HCT116 (cell line): ENCODE results near the gene PRPSAP1. TPM values are rescaled to one million over a fixed set of nuclear protein-coding genes. Genes with fewer than 3 reads are reported as not detected.

ENCODE experiments used
- ATAC-seq: fragments of 200-7000 bp; cut with Tn5 transposase; 2 replicates; pipeline ENCODE4 v1.9.1; 2020; ENCODE audit warnings: mild to moderate bottlenecking, moderate library complexity
- BruUV-seq: library from RNA; stranded (reverse); fragments of 400-500 nt; replicated peaks from 2 replicates; lab custom pipeline; 2021; lab: Mats Ljungman, UMichigan
- CTCF ChIA-PET: fragments of 300-600 bp; sonication (Branson Sonifier 250); formaldehyde crosslinking; loops from one replicate; lab custom pipeline; 2021; ENCODE audit warnings: antibody characterized with exemption; lab: Charles Lee
- POLR2A ChIA-PET: fragments of 300-600, 350-600 bp; sonication (Branson Sonifier 250); formaldehyde crosslinking; loops from one replicate; lab custom pipeline; 2021; ENCODE audit warnings: antibody characterized with exemption; lab: Charles Lee
- RAD21 ChIA-PET, 2 experiments: fragments of 300-600 bp; sonication (Branson Sonifier 250); formaldehyde crosslinking; loops; one replicate each; lab custom pipeline; 2023; ENCODE audit warnings: low total read pairs in 2 of 2; ENCODE audit not compliant: uncharacterized antibody in 2 of 2, unreplicated experiment in 2 of 2, low non-redundant PET in 1 of 2; lab: Charles Lee
- DNase-seq: peaks from one replicate; pipeline ENCODE4 v3.0.0-alpha.2; 2010; ENCODE audit warnings: low read depth, low spot score
- H2AFZ ChIP-seq: fragments of 200-600 bp; shearing (Covaris generic), sonication (generic); 2 replicates; pipeline ENCODE4 v1.6.1; 2017; ENCODE audit warnings: low read depth, mixed run types, mixed read lengths, antibody characterized with exemption, low read length; ENCODE audit not compliant: poor library complexity, severe bottlenecking
- H3K27ac ChIP-seq: 2 replicates; pipeline ENCODE4 v1.5.1; 2012; ENCODE audit warnings: low read depth, low read length
- H3K27me3 ChIP-seq: fragments of 200-600 bp; sonication (generic); 2 replicates; pipeline ENCODE4 v1.6.1; 2016; ENCODE audit warnings: mixed run types, low read length, mixed read lengths; ENCODE audit not compliant: insufficient read depth
- H3K36me3 ChIP-seq, 2 experiments: fragments of 200-500 bp in 1 of 2; fragments of 200-600 bp in 1 of 2; sonication (Bioruptor generic) in 1 of 2; sonication (generic) in 1 of 2; 2 replicates each; pipeline versions ENCODE4 v1.5.1 to v1.6.1; 2014 to 2016; ENCODE audit warnings: low read length in 2 of 2, inconsistent platforms in 1 of 2, mixed read lengths in 1 of 2, mixed run types in 1 of 2; ENCODE audit not compliant: insufficient read depth in 2 of 2, control insufficient read depth in 1 of 2
- H3K4me1 ChIP-seq, 2 experiments: fragments of 200-600 bp in 1 of 2; sonication (generic) in 1 of 2; 2 replicates each; pipeline versions ENCODE4 v1.5.1 to v1.6.1; 2012 to 2017; ENCODE audit warnings: low read length in 2 of 2, inconsistent platforms in 1 of 2, mild to moderate bottlenecking in 1 of 2, mixed read lengths in 1 of 2, mixed run types in 1 of 2, moderate library complexity in 1 of 2; ENCODE audit not compliant: insufficient read depth in 2 of 2, control insufficient read depth in 1 of 2
- H3K4me2 ChIP-seq: fragments of 200-600 bp; sonication (generic); 2 replicates; pipeline ENCODE4 v1.6.1; 2017; ENCODE audit warnings: mixed run types, low read length, mixed read lengths
- H3K4me3 ChIP-seq, 2 experiments: fragments of 200-600 bp in 1 of 2; sonication (generic) in 1 of 2; replicated peaks in 1 of 2; 2 replicates each; pipeline ENCODE4 v1.5.1; 2011 to 2016; ENCODE audit warnings: low read length in 2 of 2, control low read depth in 1 of 2, low read depth in 1 of 2, mild to moderate bottlenecking in 1 of 2, mixed read lengths in 1 of 2, mixed run types in 1 of 2
- H3K79me2 ChIP-seq: fragments of 200-600 bp; sonication (generic); 2 replicates; pipeline ENCODE4 v1.6.1; 2017; ENCODE audit warnings: mild to moderate bottlenecking, mixed run types, low read length, moderate library complexity, mixed read lengths; ENCODE audit not compliant: insufficient read depth
- H3K9ac ChIP-seq: fragments of 200-600 bp; sonication (generic); 2 replicates; pipeline ENCODE4 v1.6.1; 2016; ENCODE audit warnings: low read length, mixed read lengths
- H3K9me2 ChIP-seq: fragments of 200-600 bp; sonication (generic), shearing (Covaris generic); 2 replicates; pipeline ENCODE4 v1.6.1; 2017; ENCODE audit warnings: mixed run types, mild to moderate bottlenecking, moderate library complexity; ENCODE audit not compliant: insufficient read depth
- H3K9me3 ChIP-seq, 2 experiments: fragments of 200-500 bp in 1 of 2; fragments of 200-600 bp in 1 of 2; sonication (Bioruptor generic) in 1 of 2; sonication (generic) in 1 of 2; 2 replicates each; pipeline ENCODE4 v1.6.1; 2014 to 2017; ENCODE audit warnings: low read length in 2 of 2, mixed read lengths in 2 of 2, inconsistent platforms in 1 of 2, low read depth in 1 of 2, mild to moderate bottlenecking in 1 of 2, mixed run types in 1 of 2, moderate library complexity in 1 of 2; ENCODE audit not compliant: control insufficient read depth in 1 of 2, insufficient read depth in 1 of 2
- H4K20me1 ChIP-seq: fragments of 200-600 bp; sonication (generic), shearing (Covaris generic); 2 replicates; pipeline ENCODE4 v1.6.1; 2017; ENCODE audit warnings: mixed run types, mild to moderate bottlenecking, moderate library complexity; ENCODE audit not compliant: insufficient read depth
- CBX3 ChIP-seq: IDR thresholded peaks from 2 replicates; pipeline ENCODE4 v1.6.1; 2012; ENCODE audit warnings: low read depth
- EGR1 ChIP-seq: IDR thresholded peaks from 2 replicates; pipeline ENCODE4 v1.6.1; 2012; ENCODE audit warnings: low read depth
- ELF1 ChIP-seq: IDR thresholded peaks from 2 replicates; pipeline ENCODE4 v1.6.1; 2012; ENCODE audit warnings: low read depth, borderline replicate concordance
- EZH2 ChIP-seq: fragments of 200-600 bp; sonication (generic); IDR thresholded peaks from 2 replicates; pipeline ENCODE4 v1.6.1; 2017; ENCODE audit warnings: antibody characterized with exemption, mixed run types
- EZH2phosphoT487 ChIP-seq: fragments of 200-600 bp; IDR thresholded peaks from 2 replicates; pipeline ENCODE4 v1.6.1; 2018; ENCODE audit warnings: antibody characterized with exemption, borderline replicate concordance
- JUND ChIP-seq: IDR thresholded peaks from 2 replicates; pipeline ENCODE4 v1.6.1; 2012
- POLR2AphosphoS5 ChIP-seq: IDR thresholded peaks from 2 replicates; pipeline ENCODE4 v1.6.1; 2011; ENCODE audit warnings: mild to moderate bottlenecking, low read depth, low read length, moderate library complexity
- RAD21 ChIP-seq: IDR thresholded peaks from 2 replicates; pipeline ENCODE4 v1.6.1; 2012; ENCODE audit warnings: low read depth, mild to moderate bottlenecking
- SIN3A ChIP-seq: IDR thresholded peaks from 2 replicates; pipeline ENCODE4 v1.6.1; 2012; ENCODE audit warnings: low read depth
- SP1 ChIP-seq: IDR thresholded peaks from 2 replicates; pipeline ENCODE4 v1.6.1; 2012; ENCODE audit warnings: low read depth
- SRF ChIP-seq: IDR thresholded peaks from 2 replicates; pipeline ENCODE4 v1.6.1; 2012; ENCODE audit warnings: low read depth
- TCF7L2 ChIP-seq: IDR thresholded peaks from 2 replicates; pipeline ENCODE4 v1.7.0; 2011; ENCODE audit warnings: borderline replicate concordance, inconsistent platforms; ENCODE audit not compliant: insufficient read depth, insufficient read length; ENCODE audit errors: extremely low read depth
- YY1 ChIP-seq: IDR thresholded peaks from 2 replicates; pipeline ENCODE4 v1.6.1; 2011; ENCODE audit warnings: low read length, low read depth, moderate library complexity, mild to moderate bottlenecking; ENCODE audit not compliant: insufficient replicate concordance; ENCODE audit errors: extremely low read depth
- ZFX ChIP-seq: fragments of 450-650 bp; IDR thresholded peaks from 2 replicates; pipeline ENCODE4 v1.6.1; 2017
- ZNF274 ChIP-seq: fragments of 200-500 bp; sonication (Bioruptor generic); IDR thresholded peaks from 2 replicates; pipeline ENCODE4 v1.6.1; 2014; ENCODE audit warnings: mild to moderate bottlenecking, low read depth, low read length, inconsistent platforms
- intact Hi-C: fragments of 100-400 bp; cut with micrococcal nuclease; formaldehyde crosslinking; loops from 2 replicates; pipeline ENCODE4 v1.10.0; 2022
- total RNA-seq: library from RNA; stranded (reverse); gene quantifications from one replicate; pipeline ENCODE4 v1.2.1, GENCODE V29; 2021; ENCODE audit not compliant: unreplicated experiment
- TF ChIP-seq, protein P1 (sequence below): IDR thresholded peaks from 2 replicates; pipeline ENCODE4 v1.6.1; 2011; ENCODE audit warnings: mild to moderate bottlenecking, low read length, moderate library complexity; ENCODE audit not compliant: insufficient replicate concordance; ENCODE audit errors: extremely low read depth
- TF ChIP-seq, protein P2 (sequence below): IDR thresholded peaks from 2 replicates; pipeline ENCODE4 v1.6.1; 2012
- TF ChIP-seq, protein P3 (sequence below): IDR thresholded peaks from 2 replicates; pipeline ENCODE4 v1.6.1; 2012; ENCODE audit warnings: low read depth
- TF ChIP-seq, protein P4 (sequence below), 3 experiments: fragments of 200-600 bp in 1 of 3; sonication (generic) in 1 of 3; IDR thresholded peaks in 2 of 3; conservative IDR thresholded peaks in 1 of 3; 2 replicates each; pipeline ENCODE4 v1.5.1; 2012 to 2017; ENCODE audit warnings: low read depth in 2 of 3, low read length in 2 of 3, antibody characterized with exemption in 1 of 3, borderline replicate concordance in 1 of 3, control low read depth in 1 of 3, mild to moderate bottlenecking in 1 of 3, mixed read lengths in 1 of 3, mixed run types in 1 of 3, moderate library complexity in 1 of 3; ENCODE audit not compliant: insufficient read depth in 1 of 3

PRPSAP1 gene
- total RNA-seq, 1 experiment from 2014 or later = 81.4 TPM

DNA sequence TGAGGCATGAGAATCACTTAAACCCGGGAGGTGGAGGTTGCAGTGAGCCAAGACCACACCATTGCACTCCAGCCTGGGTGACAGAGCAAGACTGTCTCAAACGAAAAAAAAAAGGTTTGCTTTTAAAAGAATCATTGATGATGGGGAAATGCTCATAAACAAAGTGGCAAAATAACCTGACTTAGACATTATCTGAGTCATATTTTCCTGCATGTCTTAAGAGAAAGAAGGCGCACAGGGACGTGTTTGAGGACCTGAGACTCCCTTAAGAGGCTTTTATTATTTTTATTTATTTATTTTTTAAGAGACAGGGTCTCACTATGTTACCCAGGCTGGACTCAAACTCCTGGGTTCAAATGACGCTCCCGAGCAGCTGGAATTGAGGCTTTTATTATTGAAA, 5.7 kb upstream of the PRPSAP1 start:
- intact Hi-C loops = no loop called here
- BruUV-seq = no TSS peak
- H3K79me2 ChIP-seq = no peaks in the 10 kb centered on the region

More for the DNA sequence above, 5.7 kb upstream of the PRPSAP1 start:
- TF ChIP-seq TCF7L2 (no peak), EZH2 (no peak), SP1 (no peak), ELF1 (no peak), JUND (no peak), CBX3 (no peak), SRF (no peak), RAD21 (no peak), SIN3A (no peak), YY1 (no peak), ZFX (no peak), ZNF274 (no peak), POLR2AphosphoS5 (no peak), EGR1 (no peak), EZH2phosphoT487 (no peak)
- TF ChIP-seq, protein P1, sequence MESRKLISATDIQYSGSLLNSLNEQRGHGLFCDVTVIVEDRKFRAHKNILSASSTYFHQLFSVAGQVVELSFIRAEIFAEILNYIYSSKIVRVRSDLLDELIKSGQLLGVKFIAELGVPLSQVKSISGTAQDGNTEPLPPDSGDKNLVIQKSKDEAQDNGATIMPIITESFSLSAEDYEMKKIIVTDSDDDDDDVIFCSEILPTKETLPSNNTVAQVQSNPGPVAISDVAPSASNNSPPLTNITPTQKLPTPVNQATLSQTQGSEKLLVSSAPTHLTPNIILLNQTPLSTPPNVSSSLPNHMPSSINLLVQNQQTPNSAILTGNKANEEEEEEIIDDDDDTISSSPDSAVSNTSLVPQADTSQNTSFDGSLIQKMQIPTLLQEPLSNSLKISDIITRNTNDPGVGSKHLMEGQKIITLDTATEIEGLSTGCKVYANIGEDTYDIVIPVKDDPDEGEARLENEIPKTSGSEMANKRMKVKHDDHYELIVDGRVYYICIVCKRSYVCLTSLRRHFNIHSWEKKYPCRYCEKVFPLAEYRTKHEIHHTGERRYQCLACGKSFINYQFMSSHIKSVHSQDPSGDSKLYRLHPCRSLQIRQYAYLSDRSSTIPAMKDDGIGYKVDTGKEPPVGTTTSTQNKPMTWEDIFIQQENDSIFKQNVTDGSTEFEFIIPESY = no peak
- TF ChIP-seq, protein P2, sequence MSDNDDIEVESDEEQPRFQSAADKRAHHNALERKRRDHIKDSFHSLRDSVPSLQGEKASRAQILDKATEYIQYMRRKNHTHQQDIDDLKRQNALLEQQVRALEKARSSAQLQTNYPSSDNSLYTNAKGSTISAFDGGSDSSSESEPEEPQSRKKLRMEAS = no peak
- TF ChIP-seq, protein P3, sequence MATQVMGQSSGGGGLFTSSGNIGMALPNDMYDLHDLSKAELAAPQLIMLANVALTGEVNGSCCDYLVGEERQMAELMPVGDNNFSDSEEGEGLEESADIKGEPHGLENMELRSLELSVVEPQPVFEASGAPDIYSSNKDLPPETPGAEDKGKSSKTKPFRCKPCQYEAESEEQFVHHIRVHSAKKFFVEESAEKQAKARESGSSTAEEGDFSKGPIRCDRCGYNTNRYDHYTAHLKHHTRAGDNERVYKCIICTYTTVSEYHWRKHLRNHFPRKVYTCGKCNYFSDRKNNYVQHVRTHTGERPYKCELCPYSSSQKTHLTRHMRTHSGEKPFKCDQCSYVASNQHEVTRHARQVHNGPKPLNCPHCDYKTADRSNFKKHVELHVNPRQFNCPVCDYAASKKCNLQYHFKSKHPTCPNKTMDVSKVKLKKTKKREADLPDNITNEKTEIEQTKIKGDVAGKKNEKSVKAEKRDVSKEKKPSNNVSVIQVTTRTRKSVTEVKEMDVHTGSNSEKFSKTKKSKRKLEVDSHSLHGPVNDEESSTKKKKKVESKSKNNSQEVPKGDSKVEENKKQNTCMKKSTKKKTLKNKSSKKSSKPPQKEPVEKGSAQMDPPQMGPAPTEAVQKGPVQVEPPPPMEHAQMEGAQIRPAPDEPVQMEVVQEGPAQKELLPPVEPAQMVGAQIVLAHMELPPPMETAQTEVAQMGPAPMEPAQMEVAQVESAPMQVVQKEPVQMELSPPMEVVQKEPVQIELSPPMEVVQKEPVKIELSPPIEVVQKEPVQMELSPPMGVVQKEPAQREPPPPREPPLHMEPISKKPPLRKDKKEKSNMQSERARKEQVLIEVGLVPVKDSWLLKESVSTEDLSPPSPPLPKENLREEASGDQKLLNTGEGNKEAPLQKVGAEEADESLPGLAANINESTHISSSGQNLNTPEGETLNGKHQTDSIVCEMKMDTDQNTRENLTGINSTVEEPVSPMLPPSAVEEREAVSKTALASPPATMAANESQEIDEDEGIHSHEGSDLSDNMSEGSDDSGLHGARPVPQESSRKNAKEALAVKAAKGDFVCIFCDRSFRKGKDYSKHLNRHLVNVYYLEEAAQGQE = no peak
- TF ChIP-seq, protein P4, sequence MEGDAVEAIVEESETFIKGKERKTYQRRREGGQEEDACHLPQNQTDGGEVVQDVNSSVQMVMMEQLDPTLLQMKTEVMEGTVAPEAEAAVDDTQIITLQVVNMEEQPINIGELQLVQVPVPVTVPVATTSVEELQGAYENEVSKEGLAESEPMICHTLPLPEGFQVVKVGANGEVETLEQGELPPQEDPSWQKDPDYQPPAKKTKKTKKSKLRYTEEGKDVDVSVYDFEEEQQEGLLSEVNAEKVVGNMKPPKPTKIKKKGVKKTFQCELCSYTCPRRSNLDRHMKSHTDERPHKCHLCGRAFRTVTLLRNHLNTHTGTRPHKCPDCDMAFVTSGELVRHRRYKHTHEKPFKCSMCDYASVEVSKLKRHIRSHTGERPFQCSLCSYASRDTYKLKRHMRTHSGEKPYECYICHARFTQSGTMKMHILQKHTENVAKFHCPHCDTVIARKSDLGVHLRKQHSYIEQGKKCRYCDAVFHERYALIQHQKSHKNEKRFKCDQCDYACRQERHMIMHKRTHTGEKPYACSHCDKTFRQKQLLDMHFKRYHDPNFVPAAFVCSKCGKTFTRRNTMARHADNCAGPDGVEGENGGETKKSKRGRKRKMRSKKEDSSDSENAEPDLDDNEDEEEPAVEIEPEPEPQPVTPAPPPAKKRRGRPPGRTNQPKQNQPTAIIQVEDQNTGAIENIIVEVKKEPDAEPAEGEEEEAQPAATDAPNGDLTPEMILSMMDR (IDR thresholded peaks at IDR 0.05 in 2 of 3, conservative IDR thresholded peaks at IDR 0.05 in 1 of 3; ENCODE audit: borderline replicate concordance in 1 of 3, insufficient read depth in 1 of 3, low read depth in 2 of 3, low read length in 2 of 3) = no peak
- no peak overlapping the region for H2AFZ ChIP-seq
- no peaks in the 10 kb centered on the region for H3K9me3 ChIP-seq
- ChIA-PET RAD21 (no interaction called here), CTCF (no interaction called here), POLR2A (interaction anchor here (0.7 kb wide), 1 partner anchor 1056 kb away, joined by 4 read pairs; no protein-coding TSS in a partner anchor)
- no peaks in the 10 kb centered on the region for H3K9me2 ChIP-seq
- no peaks in the 10 kb centered on the region for H3K36me3 ChIP-seq
- DNase-seq (no peak), ATAC-seq (no peak)
- peaks cover 0 to 9% of the 10 kb centered on the region in 2 experiments; a peak in 2 of 4 replicates for H3K4me1 ChIP-seq
- no peaks in the 10 kb centered on the region for H4K20me1 ChIP-seq
- H3K27ac ChIP-seq = no peak overlapping the region
- H3K4me3 ChIP-seq = no peak overlapping the region
- H3K27me3 ChIP-seq = no peaks in the 10 kb centered on the region
- no peak overlapping the region for H3K9ac ChIP-seq
- H3K4me2 ChIP-seq = no peak overlapping the region
